Glomerular visceral epithelial cell (primary cell): ENCODE data around the gene BCL2L12.

ENCODE experiments used
- DNase-seq: peaks from one replicate; pipeline ENCODE4 v3.0.0-alpha.2; 2016; ENCODE audit errors: extremely low spot score

BCL2L12 gene

DNA sequence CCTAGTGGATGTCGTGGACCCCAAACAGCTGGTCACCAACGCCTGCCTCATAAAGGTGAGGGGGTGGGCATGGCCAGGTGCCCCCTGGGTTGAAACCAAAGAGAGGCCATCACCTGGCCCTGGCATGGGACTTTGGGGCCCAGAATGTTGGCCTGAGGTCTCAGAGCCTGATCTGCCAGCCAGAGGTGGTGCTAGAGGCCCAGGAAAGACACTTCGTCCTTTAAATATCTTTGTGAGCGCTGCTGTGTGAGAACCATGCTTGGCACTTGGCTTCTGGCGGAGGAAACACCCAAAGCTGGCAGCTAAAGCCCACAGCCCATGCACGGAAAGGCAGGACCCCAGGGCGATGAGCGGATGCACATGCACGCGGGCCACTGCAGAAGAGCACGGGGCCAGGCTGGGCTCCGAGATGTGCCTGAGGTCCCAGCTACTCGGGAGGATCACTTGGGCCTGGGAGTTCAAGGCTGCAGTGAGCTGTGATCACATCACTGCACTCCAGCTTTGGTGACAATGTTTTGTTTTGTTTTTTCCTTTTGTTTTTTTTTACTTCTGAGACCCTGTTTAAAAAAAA, 19.3 kb downstream of the BCL2L12 start:
- no peak for DNase-seq

DNA sequence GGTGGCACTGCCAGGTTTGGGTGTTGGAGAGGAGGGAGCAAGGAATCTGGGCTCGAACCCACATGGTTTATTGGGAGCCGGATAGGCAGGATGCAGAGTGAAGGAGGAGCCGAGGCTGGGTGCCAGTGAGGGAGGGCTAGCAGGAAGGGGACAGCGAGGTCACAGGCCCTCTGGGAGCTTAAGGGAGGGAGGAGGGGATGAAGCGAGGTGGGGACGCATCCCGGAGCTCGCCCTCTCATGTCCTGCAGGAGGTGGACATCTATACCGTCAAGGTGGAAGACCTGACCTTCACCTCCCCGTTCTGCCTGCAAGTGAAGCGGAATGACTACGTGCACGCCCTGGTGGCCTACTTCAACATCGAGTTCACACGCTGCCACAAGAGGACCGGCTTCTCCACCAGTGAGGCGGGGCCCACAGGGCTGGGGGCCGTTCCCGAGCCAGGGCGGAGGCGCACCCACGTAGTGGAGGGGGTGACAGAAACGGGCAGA, 20.2 kb downstream of the BCL2L12 start:
- DNase-seq: no peak

DNA sequence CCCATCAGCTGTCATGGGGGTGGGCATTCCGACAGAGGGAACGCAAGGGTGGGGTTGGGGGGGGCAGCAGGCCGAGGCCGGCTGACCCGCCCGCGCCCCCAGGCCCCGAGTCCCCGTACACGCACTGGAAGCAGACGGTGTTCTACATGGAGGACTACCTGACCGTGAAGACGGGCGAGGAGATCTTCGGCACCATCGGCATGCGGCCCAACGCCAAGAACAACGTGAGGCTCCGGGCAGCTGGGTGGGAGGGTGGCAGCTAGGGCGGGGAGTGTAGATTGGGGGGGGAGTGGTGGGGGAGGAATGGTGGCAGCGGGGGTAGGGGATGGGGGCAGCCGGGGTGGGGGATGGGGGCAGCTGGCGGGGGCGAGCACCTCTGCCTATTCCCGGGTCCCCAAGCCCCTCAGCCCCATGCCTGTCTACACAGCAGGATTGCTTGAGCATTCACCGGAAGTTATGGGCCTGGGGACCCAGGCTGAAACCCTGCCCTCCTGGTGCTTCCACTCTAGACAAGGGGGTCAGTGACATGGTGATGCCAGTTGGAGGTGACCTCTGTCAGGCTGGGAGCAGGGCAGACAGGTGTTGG, 20.9 kb downstream of the BCL2L12 start:
- no peak for DNase-seq

DNA sequence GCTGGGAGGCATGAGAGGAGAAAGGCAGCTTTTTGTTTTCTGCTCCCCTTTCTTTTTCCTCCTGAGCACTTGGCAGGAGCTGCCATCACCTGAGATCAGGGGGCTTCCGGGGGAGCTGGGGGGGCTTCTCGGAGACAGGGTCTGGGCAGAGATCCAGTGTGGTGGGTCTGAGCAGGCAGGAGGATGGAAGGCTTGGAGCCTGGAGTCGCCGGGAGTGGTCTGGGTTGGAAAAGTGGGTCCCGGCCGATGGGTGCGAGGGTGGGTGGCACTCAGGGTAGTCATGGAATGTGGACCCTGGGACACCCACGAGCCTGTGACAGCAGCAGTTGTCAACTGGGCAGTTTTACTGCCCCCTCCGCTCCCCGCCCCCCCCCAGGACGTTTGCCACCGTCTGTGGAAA, 21.4 kb downstream of the BCL2L12 start:
- no peak for DNase-seq

DNA sequence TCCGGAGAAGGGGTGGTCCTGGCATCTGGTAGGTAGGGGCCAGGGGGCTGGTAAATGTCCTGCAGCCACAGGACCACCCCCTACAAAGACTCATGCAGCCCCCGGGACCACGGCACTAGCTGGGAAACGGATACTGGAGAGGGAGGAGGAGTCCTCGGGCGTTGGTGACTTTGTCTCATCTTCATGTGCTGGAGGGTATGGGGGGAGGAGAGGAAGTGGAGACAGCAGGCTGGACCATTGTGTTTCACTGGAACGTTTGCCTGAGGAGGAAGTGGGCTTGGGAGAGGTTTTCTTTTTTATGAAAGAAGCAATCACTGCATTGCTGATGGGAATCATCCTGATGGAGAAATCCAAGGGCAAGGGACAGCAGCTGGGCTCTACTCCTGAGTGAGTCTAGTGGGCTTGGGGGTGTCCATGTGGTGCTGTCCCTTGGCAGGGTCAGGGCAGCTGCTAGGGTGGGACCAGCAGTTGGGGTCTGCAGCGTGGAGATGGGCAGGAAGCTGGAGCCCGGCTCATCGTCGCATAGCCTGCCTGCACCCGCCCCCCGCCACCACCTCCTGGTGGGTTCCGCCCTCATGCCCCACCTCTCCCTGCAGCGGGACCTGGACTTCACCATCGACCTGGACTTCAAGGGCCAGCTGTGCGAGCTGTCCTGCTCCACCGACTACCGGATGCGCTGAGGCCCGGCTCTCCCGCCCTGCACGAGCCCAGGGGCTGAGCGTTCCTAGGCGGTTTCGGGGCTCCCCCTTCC, 22.0 kb downstream of the BCL2L12 start:
- DNase-seq: no peak

DNA sequence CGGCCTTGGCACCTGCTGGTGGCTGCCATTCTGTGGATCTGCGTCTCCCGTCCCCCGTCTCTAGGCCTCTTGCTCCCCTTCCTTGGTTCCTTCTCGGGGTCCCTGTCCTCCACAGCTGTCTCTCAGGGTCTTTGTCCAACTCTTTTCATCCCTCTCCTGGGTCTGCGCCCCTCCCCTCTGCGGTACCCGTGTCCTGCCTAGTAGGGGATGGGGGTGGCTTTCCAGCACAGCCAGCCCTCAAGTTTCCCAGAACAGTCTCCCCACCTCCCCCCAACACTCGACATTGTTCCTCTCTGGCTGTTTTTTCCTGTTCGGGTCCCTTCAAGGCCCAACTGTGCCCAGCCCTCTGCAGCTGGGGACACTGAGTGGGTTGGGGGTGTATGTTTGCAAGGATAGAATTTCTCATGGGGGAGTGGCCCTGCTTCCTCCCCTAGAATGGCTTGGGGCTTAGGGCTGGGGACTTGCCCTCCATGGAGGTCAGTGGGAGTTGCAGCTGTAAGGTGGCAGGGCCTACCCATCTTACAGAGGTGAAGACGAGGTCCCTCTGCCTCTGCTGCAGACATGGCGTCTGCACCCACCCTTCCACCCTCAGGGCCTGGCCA, 22.9 kb downstream of the BCL2L12 start:
- DNase-seq: no peak

DNA sequence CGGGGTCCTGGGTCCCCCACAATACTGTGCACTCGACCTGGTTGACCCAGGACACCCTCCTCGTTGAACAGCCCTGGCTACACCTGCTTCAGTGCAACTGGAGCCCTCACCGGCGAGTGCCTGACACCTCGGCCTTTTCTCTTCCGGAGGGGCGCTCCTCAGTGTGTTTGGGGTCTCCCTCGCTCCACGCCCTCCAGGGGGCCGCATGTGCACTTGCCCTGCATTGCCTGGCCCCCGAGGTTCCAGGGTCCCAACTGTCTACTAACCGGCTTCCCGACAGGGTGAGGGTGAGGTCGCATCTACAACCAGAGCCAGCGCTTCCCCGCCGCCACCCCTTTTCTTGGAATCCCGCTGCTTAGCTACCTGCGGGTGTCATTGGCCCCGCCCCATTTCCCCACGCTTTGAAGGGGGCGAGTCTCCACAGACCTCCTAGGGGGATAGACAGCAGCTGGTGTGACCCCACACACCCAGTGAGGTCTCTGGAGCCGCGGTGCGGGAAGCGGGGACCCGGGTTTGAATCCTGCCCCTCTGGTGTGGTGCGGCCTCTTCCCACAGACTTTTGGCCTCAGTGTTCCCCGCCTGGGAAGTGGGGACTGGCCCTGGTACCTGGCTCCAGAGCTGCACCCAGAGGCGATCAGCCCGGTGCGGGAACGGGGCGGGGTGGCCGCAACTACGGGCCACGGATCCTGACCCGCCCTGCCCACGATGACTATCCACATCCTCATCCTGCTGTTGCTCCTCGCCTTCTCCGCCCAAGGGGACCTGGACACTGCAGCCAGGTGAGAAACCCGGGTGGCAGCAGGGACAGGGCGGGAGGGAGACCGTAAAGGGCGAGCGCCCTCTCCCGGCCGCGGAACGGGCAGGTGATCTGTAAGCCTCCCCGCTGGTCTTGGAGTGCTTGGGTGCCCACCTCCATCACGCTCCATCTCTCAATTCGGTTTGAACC, 23.7 kb downstream of the BCL2L12 start, which contains the start of gene ADM5:
TSS of gene ADM5 (plus strand) at position 462 of the 946 bp plus-strand sequence. CDS start at position 706, 244 bp downstream.
- no peak for DNase-seq

DNA sequence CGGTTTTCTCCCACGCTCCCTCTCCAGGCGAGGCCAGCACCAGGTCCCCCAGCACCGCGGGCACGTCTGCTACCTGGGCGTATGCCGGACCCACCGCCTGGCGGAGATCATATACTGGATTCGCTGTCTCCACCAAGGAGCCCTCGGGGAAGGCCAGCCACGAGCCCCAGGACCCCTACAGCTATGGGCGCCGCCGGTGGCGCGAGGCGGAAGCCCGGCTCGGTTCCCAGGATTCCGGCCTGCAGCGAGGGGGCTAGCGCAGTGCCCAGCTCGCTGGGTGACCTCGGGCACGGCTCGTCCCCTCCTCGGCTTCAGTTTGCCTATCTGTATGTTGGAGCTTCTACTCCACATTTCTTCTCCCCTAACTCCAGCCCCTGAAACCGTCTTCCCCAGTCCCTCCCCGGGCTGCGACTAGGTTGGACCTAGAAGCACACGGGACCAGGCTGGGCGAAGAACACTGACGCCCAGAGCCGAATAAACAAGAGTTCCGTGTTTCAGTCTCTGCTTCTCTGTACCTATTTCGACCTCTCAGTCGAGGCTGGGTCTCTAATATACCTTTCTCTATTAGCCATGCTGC, 24.4 kb downstream of the BCL2L12 start:
- DNase-seq: no peak

DNA sequence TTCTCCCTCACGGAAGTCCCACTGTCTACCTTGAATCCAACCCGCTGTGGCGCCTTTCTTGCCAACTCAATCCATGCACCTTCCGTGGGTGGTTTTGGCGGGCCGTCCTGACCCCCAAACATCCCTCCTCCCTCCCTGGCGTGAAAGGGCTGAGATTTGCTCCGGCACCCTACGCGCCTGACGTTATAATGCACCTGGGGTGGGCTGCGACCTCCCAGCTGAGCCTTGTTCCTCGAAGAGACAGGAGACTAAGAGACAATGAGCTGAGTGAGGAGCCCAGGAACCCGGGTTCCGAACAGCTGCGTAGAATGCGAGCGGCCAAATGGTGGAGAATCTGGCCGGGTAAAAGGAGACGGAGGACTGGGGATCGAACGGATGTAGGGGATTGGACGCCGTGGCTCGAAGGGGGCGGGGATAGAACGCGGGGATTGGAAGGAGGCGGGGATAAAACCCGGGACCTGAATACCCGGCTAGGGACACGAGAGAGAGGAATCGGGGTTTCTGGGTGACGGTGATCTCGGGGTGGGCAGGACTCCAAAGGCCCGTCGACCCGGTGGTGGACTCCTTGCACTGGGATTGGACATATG, 25.0 kb downstream of the BCL2L12 start, which contains the start of gene CPT1C:
TSS of gene CPT1C (plus strand) at position 461 of the 587 bp plus-strand sequence. CDS start 1,137 bp downstream, outside the sequence.
- DNase-seq: no peak

DNA sequence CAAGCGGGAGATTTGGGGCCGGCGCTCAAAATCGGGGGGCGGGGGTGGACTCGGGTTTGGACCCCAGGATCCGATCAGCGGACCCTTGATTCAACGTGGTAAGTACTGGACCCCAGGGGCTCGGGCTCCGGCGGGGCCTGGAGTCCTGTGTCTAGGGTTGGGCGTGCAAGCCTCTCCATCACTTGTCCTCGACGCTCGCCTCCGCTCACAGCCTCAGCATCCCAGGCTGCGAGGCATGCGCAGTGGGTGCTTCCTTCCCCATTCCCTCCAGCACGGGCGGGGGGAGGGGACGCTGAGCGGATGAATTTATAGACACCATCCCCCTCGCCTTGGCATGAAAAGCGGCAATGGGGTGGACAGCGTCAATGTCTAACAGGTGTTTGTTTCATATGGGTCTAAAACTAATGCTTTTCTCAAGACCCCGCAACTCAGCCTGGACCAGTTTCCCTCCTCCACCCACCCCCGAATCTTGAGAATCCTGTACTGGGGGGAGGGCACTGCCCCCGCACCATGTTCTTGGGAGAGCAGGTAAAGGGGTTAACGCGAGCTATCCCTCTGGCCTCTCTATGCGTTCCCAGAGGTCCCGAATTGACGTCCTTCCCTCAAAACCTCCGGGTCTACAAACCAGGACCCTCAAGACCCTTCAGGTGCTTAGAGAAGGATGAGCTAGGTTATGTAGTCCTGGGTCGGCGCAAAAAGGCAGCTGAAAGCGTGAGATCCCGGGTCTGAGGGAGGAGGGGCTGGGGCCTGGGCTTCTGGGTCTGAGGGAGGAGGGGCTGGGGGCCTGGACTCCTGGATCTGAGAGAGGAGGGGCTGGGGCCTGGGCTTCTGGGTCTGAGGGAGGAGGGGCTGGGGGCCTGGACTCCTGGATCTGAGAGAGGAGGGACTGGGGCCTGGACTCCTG, 25.8 kb downstream of the BCL2L12 start:
- DNase-seq: no peak

DNA sequence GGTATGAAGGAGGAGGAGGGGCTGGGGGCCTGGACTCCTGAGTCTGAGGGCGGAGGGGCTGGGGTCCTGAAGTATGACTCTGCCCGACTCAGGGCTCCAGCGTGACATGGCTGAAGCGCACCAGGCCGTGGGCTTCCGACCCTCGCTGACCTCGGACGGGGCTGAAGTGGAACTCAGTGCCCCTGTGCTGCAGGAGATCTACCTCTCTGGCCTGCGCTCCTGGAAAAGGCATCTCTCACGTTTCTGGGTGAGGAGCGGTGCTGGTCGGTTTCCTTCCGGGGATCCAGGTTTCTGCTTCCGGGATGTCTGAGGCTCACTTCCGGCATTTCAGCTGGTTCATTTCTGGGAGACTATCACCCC, 26.4 kb downstream of the BCL2L12 start:
- DNase-seq: no peak

DNA sequence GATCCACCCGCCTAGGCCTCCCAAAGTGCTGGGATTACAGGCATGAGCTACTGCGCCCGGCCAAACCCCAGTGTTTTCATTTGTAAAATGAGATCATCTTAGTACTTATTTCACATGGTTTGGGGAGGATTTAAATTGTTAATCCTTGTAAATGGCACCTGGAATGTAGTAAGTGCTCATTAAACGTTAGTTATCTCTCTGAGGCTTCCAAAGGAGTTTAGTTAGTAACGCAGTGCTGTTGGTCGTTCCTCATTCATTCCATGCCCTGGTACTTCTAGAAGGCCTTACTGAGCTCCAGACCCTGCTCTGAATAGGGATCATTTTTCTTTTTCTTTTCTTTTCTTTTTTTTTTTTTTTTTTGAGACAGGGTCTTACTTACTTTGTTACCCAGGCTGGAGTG, 30.4 kb downstream of the BCL2L12 start:
- DNase-seq: no peak

DNA sequence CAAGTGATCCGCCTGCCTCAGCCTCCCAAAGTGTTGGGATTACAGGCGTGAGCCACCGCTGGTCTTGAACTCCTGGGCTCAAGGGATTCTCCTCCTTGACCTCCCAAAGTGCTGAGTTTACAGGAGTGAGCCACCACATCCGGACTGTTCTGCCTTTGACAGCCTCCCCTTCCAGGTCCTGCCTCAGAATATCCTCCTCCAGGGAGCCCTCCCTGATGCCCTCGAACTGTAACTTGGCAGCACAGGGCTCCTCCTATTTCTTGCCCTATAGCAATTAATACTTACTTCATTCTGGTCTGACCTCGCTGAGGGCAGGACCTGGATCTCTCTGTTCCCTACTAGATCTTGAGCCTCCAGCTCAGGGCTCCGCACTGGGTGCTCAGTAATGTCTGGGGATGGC, 31.1 kb downstream of the BCL2L12 start:
- DNase-seq: no peak

DNA sequence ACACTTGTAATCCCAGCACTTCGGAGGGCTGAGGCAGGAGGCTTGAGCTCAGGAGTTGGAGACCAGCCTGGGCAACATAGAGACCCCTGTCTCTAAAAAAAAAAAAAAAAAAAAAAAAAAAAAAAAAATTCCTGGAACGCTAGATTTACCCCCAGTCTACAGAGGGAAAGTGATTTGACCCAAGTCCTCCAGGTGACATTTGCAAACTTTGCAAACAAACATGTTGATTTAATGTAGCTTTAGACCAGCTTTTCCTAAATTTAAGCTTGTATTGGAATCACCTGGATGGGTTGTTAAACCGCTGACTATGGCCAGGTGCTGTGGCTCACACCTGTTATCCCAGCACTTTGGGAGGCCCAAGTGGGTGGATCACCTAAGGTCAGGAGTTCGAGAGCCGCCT, 33.6 kb downstream of the BCL2L12 start:
- no peak for DNase-seq

DNA sequence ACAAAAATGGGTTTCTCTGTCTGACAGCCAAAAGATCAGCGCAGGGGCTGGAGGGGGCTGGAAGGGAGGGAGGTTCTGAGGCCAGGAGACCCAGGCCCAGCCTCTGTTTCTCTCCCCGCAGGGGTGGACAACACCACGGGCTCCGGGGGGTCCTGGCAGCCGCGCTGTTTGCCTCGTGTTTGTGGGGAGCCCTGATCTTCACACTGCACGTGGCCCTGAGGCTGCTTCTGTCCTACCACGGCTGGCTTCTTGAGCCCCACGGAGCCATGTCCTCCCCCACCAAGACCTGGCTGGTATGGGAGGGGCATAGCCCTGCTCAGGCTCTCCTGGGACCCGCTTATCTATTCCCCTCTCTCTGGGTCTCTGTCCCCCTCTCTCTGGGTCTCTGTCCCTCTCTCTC, 34.8 kb downstream of the BCL2L12 start:
- DNase-seq: no peak

DNA sequence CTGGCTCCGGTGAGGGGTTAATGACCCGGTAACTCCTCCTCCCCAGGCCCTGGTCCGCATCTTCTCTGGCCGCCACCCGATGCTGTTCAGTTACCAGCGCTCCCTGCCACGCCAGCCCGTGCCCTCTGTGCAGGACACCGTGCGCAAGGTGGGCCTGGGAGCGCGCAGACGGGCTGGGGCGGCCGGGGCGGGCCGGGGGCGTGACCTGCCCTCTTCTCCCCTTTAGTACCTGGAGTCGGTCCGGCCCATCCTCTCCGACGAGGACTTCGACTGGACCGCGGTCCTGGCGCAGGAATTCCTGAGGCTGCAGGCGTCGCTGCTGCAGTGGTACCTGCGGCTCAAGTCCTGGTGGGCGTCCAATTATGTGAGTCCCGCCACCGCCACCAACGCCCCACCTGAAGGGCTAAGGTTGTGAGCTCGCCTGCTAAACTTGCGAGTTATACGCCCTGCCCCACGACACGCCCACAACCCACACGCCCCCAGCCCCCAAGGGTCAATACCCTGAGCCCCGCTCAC, 35.6 kb downstream of the BCL2L12 start:
- DNase-seq: no peak

DNA sequence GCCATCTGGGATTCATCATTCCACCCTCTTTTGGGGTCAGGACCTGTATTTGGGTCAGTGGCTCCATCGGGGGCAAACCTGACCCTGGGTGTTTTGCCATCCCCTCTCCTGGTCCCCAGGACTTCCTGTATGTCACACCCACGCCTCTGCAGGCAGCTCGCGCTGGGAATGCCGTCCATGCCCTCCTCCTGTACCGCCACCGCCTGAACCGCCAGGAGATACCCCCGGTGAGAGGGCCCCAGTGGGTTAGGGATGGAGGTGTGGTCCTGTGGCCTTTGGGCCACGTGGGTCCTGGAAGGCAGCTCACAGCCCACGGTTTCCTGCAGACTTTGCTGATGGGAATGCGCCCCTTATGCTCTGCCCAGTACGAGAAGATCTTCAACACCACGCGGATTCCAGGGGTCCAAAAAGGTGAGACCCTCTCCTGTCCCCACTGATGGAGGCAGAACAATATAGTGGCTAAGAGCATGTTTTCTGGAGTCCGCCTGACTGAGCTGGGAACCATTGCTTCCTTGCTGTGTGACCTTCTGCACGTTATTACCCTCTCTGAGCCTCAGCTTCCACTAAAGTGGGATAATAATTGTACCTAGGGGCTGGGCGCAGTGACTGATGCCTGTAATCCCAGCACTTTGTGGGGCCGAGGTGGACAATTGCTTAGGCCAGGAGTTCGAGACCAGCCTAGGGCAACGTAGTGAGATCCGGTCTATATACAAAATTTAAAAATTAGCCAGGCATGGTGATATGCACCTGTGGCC, 39.3 kb downstream of the BCL2L12 start:
- DNase-seq: no peak

DNA sequence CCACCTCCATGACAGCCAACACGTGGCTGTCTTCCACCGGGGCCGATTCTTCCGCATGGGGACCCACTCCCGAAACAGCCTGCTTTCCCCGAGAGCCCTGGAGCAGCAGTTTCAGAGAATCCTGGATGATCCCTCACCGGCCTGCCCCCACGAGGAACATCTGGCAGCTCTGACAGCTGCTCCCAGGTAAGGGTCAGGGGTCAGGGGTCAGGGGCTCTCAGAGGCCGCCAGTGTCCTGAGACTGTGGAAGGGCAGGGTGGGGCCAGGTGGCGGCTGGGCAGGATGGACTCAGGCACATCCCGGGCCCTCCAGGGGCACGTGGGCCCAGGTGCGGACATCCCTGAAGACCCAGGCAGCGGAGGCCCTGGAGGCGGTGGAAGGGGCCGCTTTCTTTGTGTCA, 40.2 kb downstream of the BCL2L12 start:
- DNase-seq: no peak
